HCT116 (cell line): ENCODE results near the gene AHRR. TPM values are rescaled to one million over a fixed set of nuclear protein-coding genes. Genes with fewer than 3 reads are reported as not detected.

Experiments used
- ATAC-seq: fragments of 200-7000 bp; cut with Tn5 transposase; 2 replicates; pipeline ENCODE4 v1.9.1; 2020; ENCODE audit warnings: mild to moderate bottlenecking, moderate library complexity
- BruUV-seq: library from RNA; stranded (reverse); fragments of 400-500 nt; replicated peaks from 2 replicates; lab custom pipeline; 2021; lab: Mats Ljungman, UMichigan
- CTCF ChIA-PET: fragments of 300-600 bp; sonication (Branson Sonifier 250); formaldehyde crosslinking; loops from one replicate; lab custom pipeline; 2021; ENCODE audit warnings: antibody characterized with exemption; lab: Charles Lee
- POLR2A ChIA-PET: fragments of 300-600, 350-600 bp; sonication (Branson Sonifier 250); formaldehyde crosslinking; loops from one replicate; lab custom pipeline; 2021; ENCODE audit warnings: antibody characterized with exemption; lab: Charles Lee
- RAD21 ChIA-PET, 2 experiments: fragments of 300-600 bp; sonication (Branson Sonifier 250); formaldehyde crosslinking; loops; one replicate each; lab custom pipeline; 2023; ENCODE audit warnings: low total read pairs in 2 of 2; ENCODE audit not compliant: uncharacterized antibody in 2 of 2, unreplicated experiment in 2 of 2, low non-redundant PET in 1 of 2; lab: Charles Lee
- DNase-seq: peaks from one replicate; pipeline ENCODE4 v3.0.0-alpha.2; 2010; ENCODE audit warnings: low read depth, low spot score
- H2AFZ ChIP-seq: fragments of 200-600 bp; shearing (Covaris generic), sonication (generic); 2 replicates; pipeline ENCODE4 v1.6.1; 2017; ENCODE audit warnings: low read depth, mixed run types, mixed read lengths, antibody characterized with exemption, low read length; ENCODE audit not compliant: poor library complexity, severe bottlenecking
- H3K27ac ChIP-seq: 2 replicates; pipeline ENCODE4 v1.5.1; 2012; ENCODE audit warnings: low read depth, low read length
- H3K27me3 ChIP-seq: fragments of 200-600 bp; sonication (generic); 2 replicates; pipeline ENCODE4 v1.6.1; 2016; ENCODE audit warnings: mixed run types, low read length, mixed read lengths; ENCODE audit not compliant: insufficient read depth
- H3K36me3 ChIP-seq, 2 experiments: fragments of 200-500 bp in 1 of 2; fragments of 200-600 bp in 1 of 2; sonication (Bioruptor generic) in 1 of 2; sonication (generic) in 1 of 2; 2 replicates each; pipeline versions ENCODE4 v1.5.1 to v1.6.1; 2014 to 2016; ENCODE audit warnings: low read length in 2 of 2, inconsistent platforms in 1 of 2, mixed read lengths in 1 of 2, mixed run types in 1 of 2; ENCODE audit not compliant: insufficient read depth in 2 of 2, control insufficient read depth in 1 of 2
- H3K4me1 ChIP-seq, 2 experiments: fragments of 200-600 bp in 1 of 2; sonication (generic) in 1 of 2; 2 replicates each; pipeline versions ENCODE4 v1.5.1 to v1.6.1; 2012 to 2017; ENCODE audit warnings: low read length in 2 of 2, inconsistent platforms in 1 of 2, mild to moderate bottlenecking in 1 of 2, mixed read lengths in 1 of 2, mixed run types in 1 of 2, moderate library complexity in 1 of 2; ENCODE audit not compliant: insufficient read depth in 2 of 2, control insufficient read depth in 1 of 2
- H3K4me2 ChIP-seq: fragments of 200-600 bp; sonication (generic); 2 replicates; pipeline ENCODE4 v1.6.1; 2017; ENCODE audit warnings: mixed run types, low read length, mixed read lengths
- H3K4me3 ChIP-seq, 2 experiments: fragments of 200-600 bp in 1 of 2; sonication (generic) in 1 of 2; replicated peaks in 1 of 2; 2 replicates each; pipeline ENCODE4 v1.5.1; 2011 to 2016; ENCODE audit warnings: low read length in 2 of 2, control low read depth in 1 of 2, low read depth in 1 of 2, mild to moderate bottlenecking in 1 of 2, mixed read lengths in 1 of 2, mixed run types in 1 of 2
- H3K79me2 ChIP-seq: fragments of 200-600 bp; sonication (generic); 2 replicates; pipeline ENCODE4 v1.6.1; 2017; ENCODE audit warnings: mild to moderate bottlenecking, mixed run types, low read length, moderate library complexity, mixed read lengths; ENCODE audit not compliant: insufficient read depth
- H3K9ac ChIP-seq: fragments of 200-600 bp; sonication (generic); 2 replicates; pipeline ENCODE4 v1.6.1; 2016; ENCODE audit warnings: low read length, mixed read lengths
- H3K9me2 ChIP-seq: fragments of 200-600 bp; sonication (generic), shearing (Covaris generic); 2 replicates; pipeline ENCODE4 v1.6.1; 2017; ENCODE audit warnings: mixed run types, mild to moderate bottlenecking, moderate library complexity; ENCODE audit not compliant: insufficient read depth
- H3K9me3 ChIP-seq, 2 experiments: fragments of 200-500 bp in 1 of 2; fragments of 200-600 bp in 1 of 2; sonication (Bioruptor generic) in 1 of 2; sonication (generic) in 1 of 2; 2 replicates each; pipeline ENCODE4 v1.6.1; 2014 to 2017; ENCODE audit warnings: low read length in 2 of 2, mixed read lengths in 2 of 2, inconsistent platforms in 1 of 2, low read depth in 1 of 2, mild to moderate bottlenecking in 1 of 2, mixed run types in 1 of 2, moderate library complexity in 1 of 2; ENCODE audit not compliant: control insufficient read depth in 1 of 2, insufficient read depth in 1 of 2
- H4K20me1 ChIP-seq: fragments of 200-600 bp; sonication (generic), shearing (Covaris generic); 2 replicates; pipeline ENCODE4 v1.6.1; 2017; ENCODE audit warnings: mixed run types, mild to moderate bottlenecking, moderate library complexity; ENCODE audit not compliant: insufficient read depth
- CBX3 ChIP-seq: IDR thresholded peaks from 2 replicates; pipeline ENCODE4 v1.6.1; 2012; ENCODE audit warnings: low read depth
- CTCF ChIP-seq, 3 experiments: fragments of 200-600 bp in 1 of 3; sonication (generic) in 1 of 3; IDR thresholded peaks in 2 of 3; conservative IDR thresholded peaks in 1 of 3; 2 replicates each; pipeline ENCODE4 v1.5.1; 2012 to 2017; ENCODE audit warnings: low read depth in 2 of 3, low read length in 2 of 3, antibody characterized with exemption in 1 of 3, borderline replicate concordance in 1 of 3, control low read depth in 1 of 3, mild to moderate bottlenecking in 1 of 3, mixed read lengths in 1 of 3, mixed run types in 1 of 3, moderate library complexity in 1 of 3; ENCODE audit not compliant: insufficient read depth in 1 of 3
- EGR1 ChIP-seq: IDR thresholded peaks from 2 replicates; pipeline ENCODE4 v1.6.1; 2012; ENCODE audit warnings: low read depth
- FOSL1 ChIP-seq: IDR thresholded peaks from 2 replicates; pipeline ENCODE4 v1.6.1; 2012; ENCODE audit warnings: low read depth
- RAD21 ChIP-seq: IDR thresholded peaks from 2 replicates; pipeline ENCODE4 v1.6.1; 2012; ENCODE audit warnings: low read depth, mild to moderate bottlenecking
- SRF ChIP-seq: IDR thresholded peaks from 2 replicates; pipeline ENCODE4 v1.6.1; 2012; ENCODE audit warnings: low read depth
- intact Hi-C: fragments of 100-400 bp; cut with micrococcal nuclease; formaldehyde crosslinking; loops from 2 replicates; pipeline ENCODE4 v1.10.0; 2022
- total RNA-seq: library from RNA; stranded (reverse); gene quantifications from one replicate; pipeline ENCODE4 v1.2.1, GENCODE V29; 2021; ENCODE audit not compliant: unreplicated experiment

The AHRR gene
- total RNA-seq, 1 experiment from 2014 or later = 12.7 TPM

GRCh38 chr5:337563-338130 lies 16.1 kb downstream of the AHRR start:
- no TSS peak for BruUV-seq
- H3K9ac ChIP-seq = no peak overlapping the region
- CTCF ChIA-PET = interaction anchor here (0.6 to 2.0 kb wide), 13 partner anchors 8 to 670 kb away, joined by 3 to 15 read pairs (median 5); partner anchors contain the start of genes AHRR and PDCD6
- H3K9me2 ChIP-seq = no peaks in the 10 kb centered on the region
- RAD21 ChIA-PET = interaction anchor here in 1 of 2 experiments (1.5 kb wide), 1 partner anchor 21 kb away, joined by 4 read pairs; no protein-coding TSS in a partner anchor
- TF ChIP-seq RAD21 = peak; percentile 50
- TF ChIP-seq SRF = no peak
- no peak for TF ChIP-seq EGR1
- TF ChIP-seq CTCF (IDR thresholded peaks at IDR 0.05 in 2 of 3, conservative IDR thresholded peaks at IDR 0.05 in 1 of 3; ENCODE audit: borderline replicate concordance in 1 of 3, insufficient read depth in 1 of 3, low read depth in 2 of 3, low read length in 2 of 3) = peak; percentile 63 to 70 (median 65); a peak in 5 of 6 replicates
- TF ChIP-seq CBX3 = peak; percentile 14; the same call in 1 of the 2 replicates
- no peak for TF ChIP-seq FOSL1
- no peaks in the 10 kb centered on the region for H3K9me3 ChIP-seq
- peak overlapping the region in 1 of 2 experiments; percentile 20; a peak in 1 of 4 replicates for H3K4me3 ChIP-seq
- no peaks in the 10 kb centered on the region for H3K27me3 ChIP-seq
- H4K20me1 ChIP-seq = no peaks in the 10 kb centered on the region; the same call in 1 of the 2 replicates
- DNase-seq (peak; percentile 59), ATAC-seq (peak; percentile 98)
- peak overlapping the region; percentile 52 for H3K4me2 ChIP-seq
- POLR2A ChIA-PET = no interaction called here
- H2AFZ ChIP-seq = no peak overlapping the region
- intact Hi-C loops = no loop called here
- H3K36me3 ChIP-seq = no peaks in the 10 kb centered on the region
- H3K79me2 ChIP-seq = peaks cover 20% of the 10 kb centered on the region
- H3K4me1 ChIP-seq = peaks cover 6 to 21% of the 10 kb centered on the region in 2 experiments; a peak in 3 of 4 replicates
- no peak overlapping the region for H3K27ac ChIP-seq
